HG03342 (cell line): ENCODE data around the gene SGSM1.
"Not testable (repeated sequence)": the region's sequence is repeated elsewhere in the genome, so short reads cannot be mapped to it uniquely, and the experiment has no call there.

Experiments used
- ATAC-seq: cut with Tn5 transposase; IDR thresholded peaks from one replicate; pipeline ENCODE4 v1.9.1; 2021; ENCODE audit warnings: mild to moderate bottlenecking, moderate library complexity; ENCODE audit not compliant: unreplicated experiment

SGSM1 gene

DNA sequence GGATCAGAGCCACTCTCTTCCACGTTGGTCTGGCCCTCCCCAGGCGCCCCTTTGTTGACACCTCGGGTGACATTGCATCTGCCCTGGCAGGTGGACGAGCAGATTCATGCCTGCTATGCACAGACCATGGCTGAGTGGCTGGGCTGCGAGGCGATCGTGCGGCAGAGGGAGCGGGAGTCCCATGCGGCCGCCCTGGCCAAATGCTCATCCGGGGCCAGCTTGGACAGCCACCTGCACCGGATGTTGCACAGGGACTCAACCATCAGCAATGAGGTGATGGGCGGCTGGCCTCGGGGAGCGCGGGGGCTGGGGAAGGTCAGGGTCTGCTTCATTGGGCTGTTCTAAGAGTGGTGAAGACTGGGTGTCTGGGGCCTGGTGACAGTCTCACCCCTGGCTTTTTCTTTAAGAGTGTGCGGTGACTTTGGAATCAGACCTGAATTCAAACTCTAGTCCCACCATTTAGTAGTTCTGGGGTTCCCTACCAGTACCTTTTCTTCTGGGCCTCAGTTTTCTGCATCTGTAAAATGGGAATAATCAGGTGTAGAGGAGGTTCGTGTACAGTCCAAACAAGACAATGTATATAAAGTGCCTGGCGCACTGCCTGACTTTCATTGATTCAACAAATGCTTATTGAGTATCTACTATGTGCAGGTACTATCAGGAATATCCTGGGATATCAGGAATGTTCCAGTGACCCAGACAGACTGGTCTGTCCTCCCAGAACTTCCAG, 87.5 kb downstream of the SGSM1 start:
- no peak for ATAC-seq

DNA sequence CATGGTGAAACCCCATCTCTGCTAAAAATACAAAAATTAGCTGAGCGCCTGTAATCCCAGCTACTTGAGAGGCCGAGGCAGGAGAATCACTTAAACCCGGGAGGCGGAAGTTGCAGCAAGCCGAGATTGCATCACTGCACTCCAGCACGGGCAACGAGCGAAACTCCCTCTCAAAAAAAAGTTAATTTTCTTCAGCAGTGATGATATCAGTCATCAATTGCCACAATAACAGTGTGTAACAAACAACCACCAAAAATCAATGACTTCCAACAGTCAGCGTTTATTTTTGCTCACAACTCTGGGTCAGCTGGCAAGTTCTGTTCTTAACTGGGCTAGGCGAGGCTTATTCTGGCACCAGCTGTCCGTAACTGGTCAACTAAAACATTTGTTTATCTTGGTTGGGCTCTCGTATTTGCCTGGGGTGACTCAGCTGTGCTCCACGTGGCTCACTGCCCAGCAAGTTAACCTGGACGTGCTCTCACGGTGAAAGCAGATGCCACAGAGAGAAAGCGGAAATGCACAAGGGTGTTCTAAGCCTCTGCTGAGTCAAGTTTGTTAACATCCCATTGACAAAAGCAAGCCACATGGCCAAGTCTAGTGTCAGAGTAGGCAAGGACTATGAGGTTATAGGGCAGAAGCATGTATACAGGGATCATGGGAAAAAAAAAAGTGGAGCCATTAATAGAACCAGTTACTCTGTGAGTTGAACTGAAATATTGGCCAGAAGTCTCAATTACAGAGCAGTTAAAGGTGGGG, 88.4 kb downstream of the SGSM1 start:
- ATAC-seq = no peak

DNA sequence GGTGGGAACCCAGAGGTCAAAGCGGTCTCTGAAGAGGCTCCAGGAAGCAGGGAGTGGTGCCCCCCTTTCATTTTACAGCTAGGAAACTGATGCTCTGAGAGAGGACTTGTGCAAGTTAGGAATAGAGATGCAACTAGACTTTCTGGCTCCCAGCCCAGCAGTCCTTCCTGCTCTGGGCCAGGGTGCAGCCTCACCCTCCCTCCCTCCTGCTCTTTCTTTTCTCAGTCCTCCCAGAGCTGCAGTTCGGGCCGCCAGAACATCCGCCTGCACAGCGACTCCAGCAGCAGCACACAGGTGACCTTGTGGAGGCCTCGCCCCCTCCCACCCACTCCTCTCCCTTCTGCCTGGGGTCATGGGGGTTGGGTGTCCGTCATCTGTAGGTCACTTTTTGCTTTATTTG, 89.0 kb downstream of the SGSM1 start:
- no peak for ATAC-seq

DNA sequence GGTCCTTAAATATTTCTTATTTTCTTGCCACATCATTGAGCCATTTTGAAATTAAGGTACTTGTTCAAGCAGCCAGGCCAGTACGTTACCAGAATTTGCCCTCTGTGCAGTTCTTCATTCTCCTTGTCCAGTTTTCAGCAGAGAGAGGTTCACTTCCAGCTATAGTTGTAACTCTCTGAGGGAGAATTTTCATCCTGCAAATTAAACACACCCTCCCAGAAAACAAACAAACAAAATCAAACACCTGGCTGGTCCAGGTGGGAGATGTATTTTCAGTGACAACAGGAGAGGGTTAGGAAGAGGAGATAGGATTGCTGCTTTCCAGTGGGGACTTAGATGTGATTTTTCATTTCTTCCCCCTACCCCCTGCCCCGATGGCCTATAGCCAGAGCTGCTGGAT, 95.4 kb downstream of the SGSM1 start:
- ATAC-seq = no peak

DNA sequence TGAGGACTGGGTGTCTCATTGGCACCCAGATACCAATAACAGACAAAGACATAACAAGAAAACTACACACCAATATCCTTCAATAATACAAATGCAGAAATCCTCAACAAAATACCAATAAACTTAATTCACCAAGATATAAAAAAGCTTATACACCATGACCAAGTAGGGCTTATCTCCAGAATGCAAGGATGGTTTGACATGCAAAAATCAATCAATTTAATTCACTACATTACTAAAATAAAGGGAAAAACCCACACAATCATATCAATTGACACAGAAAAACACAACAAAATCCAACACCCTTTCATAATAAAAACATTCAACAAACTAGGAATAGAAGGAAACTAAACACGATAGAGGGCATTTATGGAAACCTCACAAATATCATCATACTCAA, 99.9 kb downstream of the SGSM1 start:
- no peak for ATAC-seq

DNA sequence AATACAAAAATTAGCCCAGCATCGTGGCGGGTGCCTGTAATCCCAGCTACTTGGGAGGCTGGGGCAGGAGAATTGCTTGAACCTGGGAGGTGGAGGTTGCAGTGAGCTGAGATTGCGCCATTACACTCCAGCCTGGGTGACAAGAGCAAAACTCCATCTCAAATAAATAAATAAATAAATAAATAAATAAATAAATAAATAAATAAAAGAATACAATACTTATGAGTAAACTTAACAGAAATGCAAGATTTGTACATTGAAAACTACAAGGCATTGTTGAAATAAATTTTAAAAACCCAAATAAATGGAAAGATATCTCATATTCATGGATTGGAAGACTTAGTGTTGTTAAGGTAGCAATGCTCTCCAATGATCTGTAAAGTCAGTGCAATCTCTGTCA, 101.1 kb downstream of the SGSM1 start:
- ATAC-seq = not testable (repeated sequence)

DNA sequence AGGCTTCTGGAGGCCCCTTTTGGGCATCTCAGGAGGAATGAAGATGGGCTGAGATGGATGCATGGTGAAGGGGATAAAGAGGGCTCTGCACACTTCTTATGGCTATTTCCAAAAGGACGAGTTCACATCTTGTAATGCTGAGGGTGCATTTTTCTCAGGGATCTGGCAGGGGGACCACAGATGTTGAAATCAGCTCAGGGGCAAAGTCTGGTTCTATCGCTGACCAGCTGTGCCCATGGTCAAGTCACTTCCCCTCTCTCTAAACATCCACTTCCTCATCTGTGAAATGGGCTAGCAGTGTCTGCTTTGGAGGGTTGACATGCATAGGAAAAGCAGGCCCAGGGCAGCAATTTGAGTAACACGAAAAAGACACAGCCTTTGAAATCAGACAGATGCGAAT, 114.0 kb downstream of the SGSM1 start:
- ATAC-seq = no peak

DNA sequence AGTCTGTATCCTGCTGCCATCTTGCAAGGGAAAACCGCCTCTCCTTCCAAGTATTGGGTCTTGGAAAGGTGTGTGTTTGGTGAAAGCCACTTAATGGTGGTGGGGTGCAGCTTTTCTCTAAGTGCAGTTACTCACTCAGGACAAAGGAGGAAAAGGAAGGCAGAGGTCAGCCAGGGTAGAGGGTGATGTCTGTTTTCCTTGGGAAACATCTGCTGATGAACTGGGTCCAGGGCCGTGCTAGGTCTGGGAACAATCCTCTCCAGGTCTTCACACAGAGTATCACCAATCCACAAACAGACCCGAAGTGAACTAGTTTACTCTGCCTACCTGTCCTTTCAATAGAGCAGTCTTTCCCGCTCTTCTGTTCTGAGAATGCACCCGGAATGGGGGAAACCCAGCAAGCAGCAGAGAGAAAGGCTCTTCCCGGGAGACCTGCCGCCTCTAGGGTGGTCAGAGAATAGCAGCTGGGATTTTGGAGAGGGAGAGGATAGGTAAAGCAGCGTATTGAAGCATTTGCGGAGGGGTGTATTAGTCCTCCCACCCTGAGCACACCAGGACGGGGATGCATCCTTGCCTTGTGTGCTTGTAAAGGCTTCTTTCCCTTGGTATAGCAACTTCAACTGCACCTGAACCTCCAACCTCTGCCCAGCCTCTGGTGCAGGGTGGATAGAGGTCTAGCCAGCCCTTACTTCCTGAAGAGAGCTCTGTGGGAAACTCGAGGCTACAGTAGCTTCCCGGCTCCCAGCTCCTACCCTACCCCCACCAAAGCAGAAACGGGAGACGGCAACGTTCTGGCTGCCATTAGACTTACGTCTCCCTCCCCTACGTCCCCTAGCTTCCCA, 119.8 kb downstream of the SGSM1 start:
- ATAC-seq = no peak

DNA sequence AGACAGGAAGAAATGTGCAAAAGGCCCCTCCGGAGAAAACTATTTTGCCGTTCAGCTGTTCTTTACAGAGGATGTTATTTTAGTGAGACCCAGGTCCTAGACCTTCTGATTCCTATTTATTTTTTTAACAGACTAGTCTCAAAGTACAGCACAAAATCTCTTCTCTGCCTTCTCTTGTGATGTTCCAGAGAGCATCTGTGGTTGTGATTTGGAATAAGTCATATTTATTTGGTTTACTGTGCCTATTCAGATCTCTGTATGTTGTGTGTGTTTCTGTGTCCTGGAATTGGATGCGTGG, 120.4 kb downstream of the SGSM1 start:
- no peak for ATAC-seq

DNA sequence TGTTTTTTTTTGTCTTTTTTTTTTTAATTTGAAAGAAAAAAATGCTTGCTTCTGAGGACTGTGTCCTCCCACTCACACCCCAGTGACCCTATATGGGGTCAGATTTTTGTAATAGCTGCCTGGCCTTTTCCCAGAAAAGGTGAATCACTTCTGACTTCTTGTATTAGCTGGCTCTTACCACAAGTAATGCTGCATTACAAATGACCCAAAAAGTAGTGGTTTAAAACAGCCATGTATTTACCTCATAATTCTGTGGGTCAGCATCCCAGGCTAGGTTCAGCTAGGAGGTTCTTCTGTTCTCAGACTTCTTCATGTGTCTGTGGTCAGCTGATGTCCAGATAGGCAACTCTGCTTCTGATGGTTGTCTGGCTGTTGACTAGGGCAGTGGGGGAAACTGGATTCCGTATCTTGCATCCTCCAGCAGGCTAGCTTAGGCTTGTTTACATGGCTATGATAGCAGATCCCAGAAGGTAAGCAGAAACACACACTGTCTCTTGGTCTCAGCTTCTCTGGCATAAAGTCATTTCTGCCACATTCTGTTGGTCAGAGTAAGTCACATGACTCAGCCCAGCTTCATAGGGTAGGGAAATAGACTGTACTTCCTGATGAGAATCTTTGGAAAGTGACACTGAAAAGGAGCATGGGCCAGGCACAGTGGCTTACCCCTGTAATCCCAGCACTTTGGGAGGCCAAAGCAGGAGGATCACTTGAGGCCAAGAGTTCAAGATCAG, 121.0 kb downstream of the SGSM1 start:
- ATAC-seq = no peak

DNA sequence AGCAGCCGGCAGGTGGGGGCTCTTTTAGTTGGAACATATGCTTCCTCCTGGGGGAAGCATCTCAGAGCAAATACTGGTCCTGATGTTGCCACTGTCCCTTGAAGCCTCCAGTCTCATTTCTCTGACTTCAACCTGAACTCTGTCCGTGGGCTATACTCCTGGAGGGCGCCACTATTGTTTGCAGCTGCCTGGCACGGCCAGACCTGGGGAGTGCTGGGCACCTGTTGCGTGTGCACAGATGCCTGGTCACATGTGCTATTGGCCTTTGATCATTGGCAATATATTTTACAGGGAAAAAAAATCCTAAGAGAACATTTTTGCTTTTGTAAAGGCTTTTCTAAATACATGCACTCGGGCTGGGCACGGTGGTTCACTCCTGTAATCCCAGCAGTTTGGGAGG, 122.3 kb downstream of the SGSM1 start:
- no peak for ATAC-seq

DNA sequence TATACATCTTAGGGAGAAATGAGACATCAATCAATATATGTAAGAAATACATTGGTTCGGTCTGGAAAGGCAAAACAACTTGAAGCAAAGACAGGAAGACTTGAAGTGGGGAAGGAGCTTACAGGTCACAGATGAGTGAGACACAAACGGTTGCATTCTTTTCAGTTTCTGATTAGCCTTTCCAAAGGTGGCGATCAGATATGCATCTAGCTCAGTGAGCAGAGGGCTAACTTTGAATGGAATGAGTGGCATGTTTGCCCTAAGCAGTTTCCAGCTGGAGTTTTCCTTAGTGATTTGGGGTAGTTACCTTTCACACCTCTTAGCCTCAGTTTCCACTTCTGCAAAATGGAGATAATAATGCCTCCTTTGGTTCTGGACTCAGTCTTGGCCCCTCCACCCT, 124.7 kb downstream of the SGSM1 start:
- no peak for ATAC-seq

DNA sequence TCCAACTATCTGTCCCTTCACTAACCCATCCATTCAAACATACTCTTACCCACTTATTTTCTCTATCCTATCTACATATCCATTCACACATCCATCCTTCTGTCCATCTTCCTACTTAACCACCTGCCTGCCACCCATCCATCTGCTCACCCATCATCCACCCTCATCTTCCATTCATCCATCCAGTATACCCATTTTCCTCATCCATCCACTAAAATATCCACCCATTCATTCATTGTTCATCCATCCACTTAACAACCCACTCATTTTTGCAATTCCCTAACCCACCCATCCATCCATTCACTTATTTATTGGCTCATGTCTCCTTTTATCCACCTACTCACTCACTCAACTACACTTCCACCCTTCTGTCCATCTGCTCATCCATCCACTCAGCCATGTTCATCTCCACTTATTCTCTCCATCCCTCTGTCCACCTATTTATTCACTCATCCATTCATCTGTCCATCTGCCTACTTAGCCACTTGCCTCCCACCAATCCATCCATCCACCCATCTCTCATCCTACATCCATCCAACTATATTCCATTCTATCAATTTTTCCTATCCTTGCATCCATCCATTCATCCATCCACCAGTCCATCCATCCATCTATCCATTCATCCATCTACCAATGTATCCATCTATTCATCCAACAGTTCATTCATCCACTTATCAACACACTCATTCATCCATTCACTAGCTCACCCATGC, 129.9 kb downstream of the SGSM1 start:
- no peak for ATAC-seq

DNA sequence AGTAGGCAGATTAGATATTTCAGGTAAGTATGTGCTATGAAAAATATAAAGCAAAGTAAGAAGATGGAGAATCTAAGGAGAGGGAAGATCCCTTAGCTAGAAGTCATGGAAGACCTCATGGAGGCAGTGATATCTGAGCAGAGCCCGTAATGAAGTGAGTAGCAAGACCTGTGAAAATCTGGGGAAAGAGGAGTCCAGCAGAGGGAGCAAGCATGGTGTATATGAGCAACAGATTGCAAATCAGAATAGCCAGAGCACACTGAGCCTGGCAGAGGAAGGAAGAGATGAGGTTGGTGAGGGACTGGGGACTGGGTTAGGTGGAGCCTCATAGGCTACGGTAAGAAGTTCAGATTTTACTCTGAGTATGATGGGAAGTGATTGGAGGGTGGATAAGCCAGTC, 131.1 kb downstream of the SGSM1 start:
- ATAC-seq = no peak

DNA sequence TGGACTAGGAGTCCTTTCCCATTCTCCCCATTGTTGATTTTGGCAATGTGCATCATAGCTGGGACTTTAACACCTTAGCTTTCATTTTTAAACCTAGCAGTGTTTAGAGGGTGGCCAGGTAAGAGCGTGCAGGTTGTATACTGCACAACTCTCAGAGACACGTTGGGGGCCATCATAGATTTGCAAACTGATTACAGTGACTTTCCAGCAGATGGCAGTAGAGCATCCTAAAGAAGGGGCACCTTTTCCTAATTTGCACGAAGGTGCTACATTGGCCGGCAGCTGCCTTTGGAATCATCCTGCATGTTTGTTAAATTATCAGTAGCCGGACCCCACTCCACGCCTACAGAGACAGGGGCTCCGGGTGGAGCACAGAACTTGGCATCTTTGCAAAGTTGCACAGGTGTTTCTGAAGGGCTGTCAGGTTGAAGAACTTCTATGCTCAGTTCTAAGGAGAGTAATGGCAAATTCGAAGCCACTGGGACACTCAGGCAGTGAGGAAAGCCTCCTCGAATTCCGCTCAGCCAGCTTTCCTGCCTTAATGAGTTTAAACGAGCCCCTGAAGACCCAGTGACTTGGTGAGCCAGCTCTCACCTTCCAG, 132.8 kb downstream of the SGSM1 start:
- no peak for ATAC-seq

DNA sequence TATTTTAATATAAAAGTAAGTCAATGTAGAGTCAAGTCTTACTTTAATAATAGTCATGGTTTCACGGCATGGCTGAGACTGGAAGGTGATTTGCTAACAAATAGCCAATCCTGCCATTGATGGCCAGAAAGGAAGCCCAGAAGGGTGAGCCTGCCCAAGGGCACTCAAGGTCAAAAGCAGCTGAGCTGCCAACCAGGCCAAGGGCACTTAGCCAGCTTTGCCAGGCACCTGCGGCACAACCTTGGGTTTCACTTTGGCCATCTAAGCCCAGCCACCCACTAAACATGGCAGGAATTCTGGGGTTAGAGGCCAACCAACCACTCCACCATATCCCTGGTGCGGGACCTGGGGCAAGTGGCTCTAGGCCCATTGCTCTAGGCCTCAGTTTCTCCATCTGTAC, 136.3 kb downstream of the SGSM1 start:
- ATAC-seq = no peak

DNA sequence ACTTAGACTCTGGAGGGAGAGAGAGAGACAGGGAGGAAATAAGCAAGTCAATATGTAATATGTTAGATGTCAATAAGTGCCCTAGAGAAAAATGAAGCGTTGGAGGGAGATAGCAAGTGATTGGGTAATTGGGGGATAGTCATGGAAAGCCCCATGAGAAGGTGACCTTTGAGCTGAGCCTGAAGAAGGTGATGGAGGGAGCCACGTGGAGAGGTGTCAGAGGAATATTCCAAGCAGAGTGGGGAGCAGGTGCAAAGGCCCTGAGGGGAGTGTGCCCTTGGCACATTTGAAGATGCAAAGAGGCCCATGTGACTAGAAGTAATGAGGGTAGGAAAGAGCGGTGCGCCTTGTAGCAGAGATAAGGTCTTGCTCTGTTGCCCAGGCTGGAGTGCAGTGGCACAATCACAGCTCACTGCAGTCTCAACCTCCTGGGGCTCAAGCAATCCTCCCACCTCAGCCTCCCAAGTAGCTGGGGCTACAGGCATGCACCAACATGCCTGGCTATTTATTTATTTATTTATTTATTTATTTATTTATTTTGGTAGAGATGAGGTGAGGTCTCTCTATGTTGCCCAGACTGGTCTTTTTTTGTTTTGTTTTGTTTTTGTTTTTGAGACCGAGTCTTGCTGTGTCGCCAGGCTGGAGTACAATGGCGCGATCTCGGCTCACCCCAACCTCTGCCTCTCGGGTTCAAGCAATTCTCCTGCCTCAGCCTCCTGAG, 138.4 kb downstream of the SGSM1 start:
- ATAC-seq = no peak

DNA sequence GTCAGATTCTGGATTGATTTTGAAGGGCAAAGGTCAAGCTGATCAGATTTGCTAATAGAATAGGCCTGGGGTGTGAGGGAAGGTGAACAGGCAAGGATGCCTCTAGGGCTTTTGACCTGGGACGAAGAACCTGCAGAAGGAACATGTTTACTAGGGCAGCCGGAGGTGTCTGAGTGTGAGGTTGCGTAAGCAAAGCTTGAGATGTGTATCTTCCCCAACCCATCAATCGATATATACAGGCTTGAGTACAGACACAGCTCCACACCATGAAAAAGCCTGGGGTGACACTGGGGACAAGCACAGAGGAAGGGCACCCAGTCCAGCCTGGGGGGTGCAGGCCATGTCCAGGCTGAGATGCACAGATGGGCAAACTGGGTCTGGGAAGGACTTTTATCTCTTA, 139.4 kb downstream of the SGSM1 start:
- ATAC-seq = no peak

DNA sequence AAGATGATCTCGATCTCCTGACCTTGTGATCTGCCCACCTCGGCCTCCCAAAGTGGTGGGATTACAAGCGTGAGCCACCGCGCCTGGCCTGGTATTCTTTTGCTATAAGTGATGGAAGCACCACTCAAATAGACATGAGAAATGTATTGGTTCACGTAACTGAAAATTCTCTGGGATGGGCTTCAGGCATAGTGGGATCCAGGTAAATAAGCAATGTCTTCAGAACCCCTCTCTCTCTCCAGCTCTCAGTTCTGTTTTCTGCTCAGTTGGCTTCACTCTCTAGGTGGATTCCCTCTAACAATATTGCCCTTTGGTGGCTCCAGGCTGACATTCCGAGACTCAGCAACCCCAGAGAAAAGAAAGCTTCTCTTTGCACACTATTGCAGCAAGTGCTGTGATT, 141.4 kb downstream of the SGSM1 start:
- no peak for ATAC-seq

DNA sequence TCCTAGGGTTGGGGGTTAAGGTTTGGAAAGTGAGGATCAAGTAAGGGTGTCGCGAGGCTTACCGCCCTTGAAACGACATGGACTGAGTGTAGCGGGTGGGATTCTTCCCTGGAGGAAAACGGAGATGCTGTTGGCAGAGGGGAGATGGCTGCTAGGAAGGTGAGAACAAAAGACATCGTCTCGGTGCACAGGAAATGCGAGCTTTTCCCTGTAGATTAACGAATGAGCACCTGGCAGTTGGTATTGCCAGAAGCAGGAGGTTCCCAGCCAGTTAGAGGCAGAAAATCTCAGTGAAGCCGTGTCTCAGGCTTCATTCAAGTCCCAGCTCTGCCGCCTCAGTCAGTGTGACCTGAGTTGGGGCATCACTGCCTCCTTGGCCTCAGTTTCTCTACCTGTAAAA, 141.9 kb downstream of the SGSM1 start:
- no peak for ATAC-seq
